ENCODE results near the gene ZNF100.

DNA sequence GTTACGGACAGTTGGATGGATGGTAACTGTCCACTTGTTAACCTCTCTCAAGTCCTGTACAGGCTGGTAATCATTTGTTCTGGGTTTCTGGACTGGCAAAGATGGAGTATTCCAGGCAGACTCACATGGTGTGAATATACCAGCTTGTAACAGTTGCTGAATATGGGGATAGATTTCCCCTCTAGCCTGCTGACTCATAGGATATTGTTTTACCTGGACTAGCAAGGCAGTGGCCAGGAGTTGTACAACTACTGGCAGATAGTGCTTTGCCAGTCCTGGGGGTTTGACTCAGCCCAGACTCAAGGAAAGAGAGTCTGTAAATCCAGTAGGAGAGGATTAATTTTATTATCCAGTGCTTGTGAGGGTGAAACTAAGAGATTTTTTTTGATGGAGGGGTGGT lies 74.0 kb downstream of the ZNF100 start:
- TF ChIP-seq, protein P1, sequence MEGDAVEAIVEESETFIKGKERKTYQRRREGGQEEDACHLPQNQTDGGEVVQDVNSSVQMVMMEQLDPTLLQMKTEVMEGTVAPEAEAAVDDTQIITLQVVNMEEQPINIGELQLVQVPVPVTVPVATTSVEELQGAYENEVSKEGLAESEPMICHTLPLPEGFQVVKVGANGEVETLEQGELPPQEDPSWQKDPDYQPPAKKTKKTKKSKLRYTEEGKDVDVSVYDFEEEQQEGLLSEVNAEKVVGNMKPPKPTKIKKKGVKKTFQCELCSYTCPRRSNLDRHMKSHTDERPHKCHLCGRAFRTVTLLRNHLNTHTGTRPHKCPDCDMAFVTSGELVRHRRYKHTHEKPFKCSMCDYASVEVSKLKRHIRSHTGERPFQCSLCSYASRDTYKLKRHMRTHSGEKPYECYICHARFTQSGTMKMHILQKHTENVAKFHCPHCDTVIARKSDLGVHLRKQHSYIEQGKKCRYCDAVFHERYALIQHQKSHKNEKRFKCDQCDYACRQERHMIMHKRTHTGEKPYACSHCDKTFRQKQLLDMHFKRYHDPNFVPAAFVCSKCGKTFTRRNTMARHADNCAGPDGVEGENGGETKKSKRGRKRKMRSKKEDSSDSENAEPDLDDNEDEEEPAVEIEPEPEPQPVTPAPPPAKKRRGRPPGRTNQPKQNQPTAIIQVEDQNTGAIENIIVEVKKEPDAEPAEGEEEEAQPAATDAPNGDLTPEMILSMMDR (IDR thresholded peaks at IDR 0.05 in 2 of 3, conservative IDR thresholded peaks at IDR 0.05 in 1 of 3; ENCODE audit: borderline replicate concordance in 1 of 3, insufficient read depth in 1 of 3, low read depth in 2 of 3, low read length in 2 of 3) = no peak
- no peak for TF ChIP-seq POLR2A (IDR thresholded peaks at IDR 0.05; ENCODE audit: borderline replicate concordance, extremely low read depth, insufficient read depth, insufficient read length)
- TF ChIP-seq SP1 (IDR thresholded peaks at IDR 0.05; ENCODE audit: low read depth) = no peak
- no peak for TF ChIP-seq EZH2 (IDR thresholded peaks at IDR 0.05)
- TF ChIP-seq, protein P2, sequence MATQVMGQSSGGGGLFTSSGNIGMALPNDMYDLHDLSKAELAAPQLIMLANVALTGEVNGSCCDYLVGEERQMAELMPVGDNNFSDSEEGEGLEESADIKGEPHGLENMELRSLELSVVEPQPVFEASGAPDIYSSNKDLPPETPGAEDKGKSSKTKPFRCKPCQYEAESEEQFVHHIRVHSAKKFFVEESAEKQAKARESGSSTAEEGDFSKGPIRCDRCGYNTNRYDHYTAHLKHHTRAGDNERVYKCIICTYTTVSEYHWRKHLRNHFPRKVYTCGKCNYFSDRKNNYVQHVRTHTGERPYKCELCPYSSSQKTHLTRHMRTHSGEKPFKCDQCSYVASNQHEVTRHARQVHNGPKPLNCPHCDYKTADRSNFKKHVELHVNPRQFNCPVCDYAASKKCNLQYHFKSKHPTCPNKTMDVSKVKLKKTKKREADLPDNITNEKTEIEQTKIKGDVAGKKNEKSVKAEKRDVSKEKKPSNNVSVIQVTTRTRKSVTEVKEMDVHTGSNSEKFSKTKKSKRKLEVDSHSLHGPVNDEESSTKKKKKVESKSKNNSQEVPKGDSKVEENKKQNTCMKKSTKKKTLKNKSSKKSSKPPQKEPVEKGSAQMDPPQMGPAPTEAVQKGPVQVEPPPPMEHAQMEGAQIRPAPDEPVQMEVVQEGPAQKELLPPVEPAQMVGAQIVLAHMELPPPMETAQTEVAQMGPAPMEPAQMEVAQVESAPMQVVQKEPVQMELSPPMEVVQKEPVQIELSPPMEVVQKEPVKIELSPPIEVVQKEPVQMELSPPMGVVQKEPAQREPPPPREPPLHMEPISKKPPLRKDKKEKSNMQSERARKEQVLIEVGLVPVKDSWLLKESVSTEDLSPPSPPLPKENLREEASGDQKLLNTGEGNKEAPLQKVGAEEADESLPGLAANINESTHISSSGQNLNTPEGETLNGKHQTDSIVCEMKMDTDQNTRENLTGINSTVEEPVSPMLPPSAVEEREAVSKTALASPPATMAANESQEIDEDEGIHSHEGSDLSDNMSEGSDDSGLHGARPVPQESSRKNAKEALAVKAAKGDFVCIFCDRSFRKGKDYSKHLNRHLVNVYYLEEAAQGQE (IDR thresholded peaks at IDR 0.05; ENCODE audit: low read depth) = no peak
- no peak for TF ChIP-seq RAD21 (IDR thresholded peaks at IDR 0.05; ENCODE audit: low read depth)
- no peak for TF ChIP-seq YY1 (IDR thresholded peaks at IDR 0.05; ENCODE audit: extremely low read depth, insufficient replicate concordance, low read depth, low read length)
- TF ChIP-seq POLR2AphosphoS5 (IDR thresholded peaks at IDR 0.05; ENCODE audit: low read depth, low read length) = no peak
- no peak for TF ChIP-seq JUND (IDR thresholded peaks at IDR 0.05)
- TF ChIP-seq, protein P3, sequence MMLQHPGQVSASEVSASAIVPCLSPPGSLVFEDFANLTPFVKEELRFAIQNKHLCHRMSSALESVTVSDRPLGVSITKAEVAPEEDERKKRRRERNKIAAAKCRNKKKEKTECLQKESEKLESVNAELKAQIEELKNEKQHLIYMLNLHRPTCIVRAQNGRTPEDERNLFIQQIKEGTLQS (IDR thresholded peaks at IDR 0.05) = no peak
- TF ChIP-seq, protein P4, sequence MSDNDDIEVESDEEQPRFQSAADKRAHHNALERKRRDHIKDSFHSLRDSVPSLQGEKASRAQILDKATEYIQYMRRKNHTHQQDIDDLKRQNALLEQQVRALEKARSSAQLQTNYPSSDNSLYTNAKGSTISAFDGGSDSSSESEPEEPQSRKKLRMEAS (IDR thresholded peaks at IDR 0.05) = no peak
- no peak for TF ChIP-seq TCF7L2 (IDR thresholded peaks at IDR 0.05; ENCODE audit: borderline replicate concordance, extremely low read depth, insufficient read depth, insufficient read length)
- no peak for TF ChIP-seq EGR1 (IDR thresholded peaks at IDR 0.05; ENCODE audit: low read depth)
- no peak for TF ChIP-seq CEBPB (IDR thresholded peaks at IDR 0.05; ENCODE audit: low read depth)

Measured in HCT116 (cell line).